Neuron (in vitro differentiated cells): ENCODE results near the gene CACNB2.
"Not testable (repeated sequence)": the region's sequence is repeated elsewhere in the genome, so short reads cannot be mapped to it uniquely, and the experiment has no call there.

Experiments
- H2AFZ ChIP-seq: one replicate; pipeline ENCODE4 v1.6.1; 2013; ENCODE audit warnings: low read depth, mild to moderate bottlenecking, inconsistent platforms, low read length, moderate library complexity
- H3K27me3 ChIP-seq: one replicate; pipeline ENCODE4 v1.6.1; 2013; ENCODE audit warnings: low read length; ENCODE audit not compliant: insufficient read depth
- H3K36me3 ChIP-seq: one replicate; pipeline ENCODE4 v1.6.1; 2013; ENCODE audit warnings: low read length; ENCODE audit not compliant: insufficient read depth
- H3K4me1 ChIP-seq: one replicate; pipeline ENCODE4 v1.6.1; 2013; ENCODE audit warnings: low read length; ENCODE audit not compliant: insufficient read depth
- H3K4me3 ChIP-seq: 2 replicates; pipeline ENCODE4 v1.5.1; 2013; ENCODE audit warnings: mild to moderate bottlenecking, low read length, moderate library complexity
- H3K9me3 ChIP-seq: one replicate; pipeline ENCODE4 v1.6.1; 2013; ENCODE audit warnings: low read length

CACNB2 gene

GRCh38 chr10:18570386-18570785 lies 430.2 kb downstream of the CACNB2 start:
- not testable (repeated sequence) for H3K9me3 ChIP-seq, H3K4me3 ChIP-seq, H3K27me3 ChIP-seq, H2AFZ ChIP-seq, H3K4me1 ChIP-seq, H3K36me3 ChIP-seq

- Histone ChIP-seq H3K36me3 (no peaks in the 10 kb centered on the region), H3K4me1 (no peaks in the 10 kb centered on the region), H3K27me3 (no peaks in the 10 kb centered on the region), H3K9me3 (peaks cover 2% of the 10 kb centered on the region), H3K4me3 (no peak overlapping the region), H2AFZ (no peak overlapping the region)
Measured at GRCh38 chr10:18571076-18571475, 430.9 kb downstream of the CACNB2 start.

GRCh38 chr10:18571780-18572179 lies 431.6 kb downstream of the CACNB2 start:
- no peaks in the 10 kb centered on the region for H3K36me3 ChIP-seq
- H2AFZ ChIP-seq: no peak overlapping the region
- peaks cover 5% of the 10 kb centered on the region for H3K9me3 ChIP-seq
- H3K4me3 ChIP-seq: no peak overlapping the region
- no peaks in the 10 kb centered on the region for H3K27me3 ChIP-seq
- H3K4me1 ChIP-seq: no peaks in the 10 kb centered on the region

- Histone ChIP-seq H3K27me3 (no peaks in the 10 kb centered on the region), H3K4me3 (no peak overlapping the region), H2AFZ (no peak overlapping the region), H3K9me3 (peaks cover 7% of the 10 kb centered on the region), H3K4me1 (no peaks in the 10 kb centered on the region), H3K36me3 (no peaks in the 10 kb centered on the region)
Measured at GRCh38 chr10:18572959-18573561, 432.8 kb downstream of the CACNB2 start.

GRCh38 chr10:18576586-18576985 lies 436.4 kb downstream of the CACNB2 start:
- H3K27me3 ChIP-seq: no peaks in the 10 kb centered on the region
- H2AFZ ChIP-seq: no peak overlapping the region
- peaks cover 6% of the 10 kb centered on the region for H3K9me3 ChIP-seq
- no peaks in the 10 kb centered on the region for H3K4me1 ChIP-seq
- H3K4me3 ChIP-seq: no peak overlapping the region
- no peaks in the 10 kb centered on the region for H3K36me3 ChIP-seq

GRCh38 chr10:18577823-18578685 lies 437.8 kb downstream of the CACNB2 start:
- Histone ChIP-seq H3K27me3 (no peaks in the 10 kb centered on the region), H3K36me3 (peaks cover 4% of the 10 kb centered on the region), H2AFZ (no peak overlapping the region), H3K9me3 (peaks cover 6% of the 10 kb centered on the region), H3K4me3 (no peak overlapping the region), H3K4me1 (no peaks in the 10 kb centered on the region)

- H3K4me1 ChIP-seq: no peaks in the 10 kb centered on the region
- H3K36me3 ChIP-seq: peaks cover 12% of the 10 kb centered on the region
- H3K9me3 ChIP-seq: peaks cover 9% of the 10 kb centered on the region
- H2AFZ ChIP-seq: no peak overlapping the region
- no peaks in the 10 kb centered on the region for H3K27me3 ChIP-seq
- no peak overlapping the region for H3K4me3 ChIP-seq
Measured at GRCh38 chr10:18582803-18583202, 442.6 kb downstream of the CACNB2 start.

- H2AFZ ChIP-seq: no peak overlapping the region
- H3K4me1 ChIP-seq: no peaks in the 10 kb centered on the region
- H3K4me3 ChIP-seq: no peak overlapping the region
- no peaks in the 10 kb centered on the region for H3K27me3 ChIP-seq
- peaks cover 12% of the 10 kb centered on the region for H3K36me3 ChIP-seq
- peaks cover 8% of the 10 kb centered on the region for H3K9me3 ChIP-seq
Measured at GRCh38 chr10:18583575-18584270, 443.5 kb downstream of the CACNB2 start.

- peaks cover 12% of the 10 kb centered on the region for H3K36me3 ChIP-seq
- not testable (repeated sequence) for H2AFZ ChIP-seq, H3K4me1 ChIP-seq, H3K9me3 ChIP-seq, H3K4me3 ChIP-seq, H3K27me3 ChIP-seq
Measured at GRCh38 chr10:18586637-18587036, 446.4 kb downstream of the CACNB2 start.

GRCh38 chr10:18591141-18591540 lies 450.9 kb downstream of the CACNB2 start:
- not testable (repeated sequence) for H3K4me1 ChIP-seq, H2AFZ ChIP-seq
- peaks cover 13% of the 10 kb centered on the region for H3K36me3 ChIP-seq

More at GRCh38 chr10:18591141-18591540, 450.9 kb downstream of the CACNB2 start:
- H3K4me3 ChIP-seq, H3K27me3 ChIP-seq, H3K9me3 ChIP-seq: not testable (repeated sequence)
